K562 (cell line): ENCODE measurements around the gene FNBP1. TPM values are rescaled to one million over a fixed set of nuclear protein-coding genes. Genes with fewer than 3 reads are reported as not detected.

Source experiments
- ATAC-seq: fragments of 200-7000 bp; cut with Tn5 transposase; 3 replicates; pipeline ENCODE4 v1.9.1; 2020; ENCODE audit warnings: moderate library complexity
- BruUV-seq: library from RNA; stranded (reverse); fragments of 400-500 nt; replicated peaks from 2 replicates; lab custom pipeline; 2021; lab: Mats Ljungman, UMichigan
- CTCF ChIA-PET: fragments of 300-600 bp; formaldehyde crosslinking; extraction: SDS; loops from one replicate; lab custom pipeline; 2021; ENCODE audit warnings: low intra/inter-chr PET ratio; lab: Yijun Ruan, JAX
- POLR2A ChIA-PET: fragments of 300-600, 350-650 bp; sonication (Branson Sonifier 250); formaldehyde crosslinking; extraction: SDS; loops from one replicate; lab custom pipeline; 2021; ENCODE audit warnings: antibody characterized with exemption, inconsistent platforms; lab: Yijun Ruan, JAX
- DNase-seq, 4 experiments: peaks; one replicate each; pipeline versions ENCODE4 v3.0.0 to v3.0.0-alpha.2; 2011 to 2018; ENCODE audit warnings: low spot score in 3 of 4, mixed read lengths in 3 of 4; ENCODE audit errors: extremely low read depth in 1 of 4
- FAIRE-seq: peaks from 2 replicates; lab custom pipeline; 2011; peaks lifted over from hg19 to GRCh38; lab: Jason Lieb, UNC
- H2AFZ ChIP-seq: 2 replicates; pipeline ENCODE4 v1.6.0; 2011; ENCODE audit warnings: low read depth, low read length, control low read depth, inconsistent platforms
- H3K27ac ChIP-seq: fragments of 200-600 bp; 3 replicates; pipeline ENCODE4 v1.8.0; 2011; ENCODE audit warnings: low read depth, mild to moderate bottlenecking, control low read depth, inconsistent platforms, low read length, moderate library complexity, mixed read lengths; ENCODE audit errors: extremely low read depth
- H3K27me3 ChIP-seq, 2 experiments: fragments of 300-600 bp in 1 of 2; 2 replicates in 1 of 2; 3 replicates in 1 of 2; pipeline versions ENCODE4 v1.6.0 to v1.8.0; 2011; ENCODE audit warnings: inconsistent platforms in 2 of 2, low read length in 2 of 2, mild to moderate bottlenecking in 1 of 2, mixed read lengths in 1 of 2, moderate library complexity in 1 of 2; ENCODE audit not compliant: control insufficient read depth in 2 of 2, insufficient read depth in 2 of 2
- H3K36me3 ChIP-seq: fragments of 300-600 bp; 3 replicates; pipeline ENCODE4 v1.8.0; 2011; ENCODE audit warnings: mild to moderate bottlenecking, low read length, inconsistent platforms; ENCODE audit not compliant: control insufficient read depth, insufficient read depth
- H3K4me1 ChIP-seq, 2 experiments: fragments of 200-600 bp in 1 of 2; replicated peaks in 1 of 2; 2 replicates in 1 of 2; 3 replicates in 1 of 2; pipeline versions ENCODE4 v1.5.1 to v1.8.0; 2011; ENCODE audit warnings: inconsistent platforms in 2 of 2, low read length in 2 of 2, mild to moderate bottlenecking in 1 of 2, mixed read lengths in 1 of 2, moderate library complexity in 1 of 2; ENCODE audit not compliant: control insufficient read depth in 2 of 2, insufficient read depth in 2 of 2
- H3K4me2 ChIP-seq: 2 replicates; pipeline ENCODE4 v1.6.1; 2011; ENCODE audit warnings: low read length, control low read depth, inconsistent platforms, mixed read lengths; ENCODE audit not compliant: insufficient read depth
- H3K4me3 ChIP-seq: fragments of 200-600 bp; sonication (generic), shearing (Covaris generic); 2 replicates; pipeline ENCODE4 v1.5.1; 2016; ENCODE audit warnings: control low read depth, inconsistent platforms
- H3K79me2 ChIP-seq: fragments of 200-600 bp; 3 replicates; pipeline ENCODE4 v1.8.0; 2011; ENCODE audit warnings: low read length, inconsistent platforms; ENCODE audit not compliant: control insufficient read depth, insufficient read depth
- H3K9ac ChIP-seq, 2 experiments: 2 replicates each; pipeline versions ENCODE4 v1.6.0 to v1.6.1; 2011; ENCODE audit warnings: low read depth in 2 of 2, low read length in 2 of 2, control low read depth in 1 of 2, inconsistent platforms in 1 of 2, mild to moderate bottlenecking in 1 of 2, mixed read lengths in 1 of 2; ENCODE audit not compliant: insufficient read depth in 1 of 2
- H3K9me1 ChIP-seq: one replicate; pipeline ENCODE4 v1.6.0; 2011; ENCODE audit warnings: inconsistent platforms, mild to moderate bottlenecking, low read length, moderate library complexity; ENCODE audit not compliant: control insufficient read depth, insufficient read depth
- H3K9me3 ChIP-seq: replicated peaks from 2 replicates; pipeline ENCODE4 v1.5.1; 2011; ENCODE audit warnings: low read depth, low read length, inconsistent platforms; ENCODE audit not compliant: control insufficient read depth, insufficient read depth
- H4K20me1 ChIP-seq: replicated peaks from 2 replicates; pipeline ENCODE4 v1.6.1; 2011; ENCODE audit warnings: low read length, inconsistent platforms, mixed read lengths; ENCODE audit not compliant: control insufficient read depth, insufficient read depth
- CHD2 ChIP-seq: IDR thresholded peaks from 2 replicates; pipeline ENCODE4 v1.6.1; 2011; ENCODE audit warnings: low read depth, low read length
- KDM2B ChIP-seq: fragments of 250-450 bp; sonication (Bioruptor Pico); IDR thresholded peaks from 2 replicates; pipeline ENCODE4 v1.8.0; 2021; ENCODE audit warnings: mild to moderate bottlenecking, moderate library complexity
- NEUROD1 ChIP-seq: fragments of 150-350 bp; IDR thresholded peaks from 2 replicates; pipeline ENCODE4 v1.6.1; 2014; ENCODE audit warnings: borderline replicate concordance, low read length, low read depth; ENCODE audit not compliant: partially characterized antibody
- POLR2G ChIP-seq: fragments of 200-400 bp; formaldehyde crosslinking; IDR thresholded peaks from 2 replicates; pipeline ENCODE4 v1.6.1; 2017; ENCODE audit warnings: low read depth, mild to moderate bottlenecking, antibody characterized with exemption, low read length, moderate library complexity
- RBFOX2 ChIP-seq: fragments of 200-400 bp; formaldehyde crosslinking; IDR thresholded peaks from 2 replicates; pipeline ENCODE4 v1.6.1; 2017; ENCODE audit warnings: low read depth, mild to moderate bottlenecking, low read length, moderate library complexity
- ZNF274 ChIP-seq: IDR thresholded peaks from 2 replicates; pipeline ENCODE4 v1.6.1; 2011; ENCODE audit warnings: low read depth, mild to moderate bottlenecking, low read length, moderate library complexity, borderline replicate concordance
- WGBS: fragments of 100-300 bp; shearing (Covaris generic); methylation state at CpG from one replicate; pipeline ENCODE4 v1.1.6; 2016; ENCODE audit warnings: low coverage, mixed read lengths; ENCODE audit not compliant: insufficient coverage; ENCODE audit errors: missing lambda C conversion rate; 5-methylcytosine and 5-hydroxymethylcytosine counted together
- in situ Hi-C: fragments of 300-500 bp; cut with MboI; formaldehyde crosslinking; loops from 4 replicates; pipeline ENCODE4 v1.15.0; 2018; ENCODE audit warnings: inconsistent platforms, mixed read lengths
- intact Hi-C: fragments of 100-400 bp; cut with micrococcal nuclease; formaldehyde crosslinking; loops from 2 replicates; pipeline ENCODE4 v1.14.2; 2022
- polyA plus RNA-seq, 8 experiments: library from polyadenylated mRNA; depleted of rRNA in 4 of 8; stranded (reverse) in 5 of 8; unstranded in 3 of 8; fragments of >200 nt; fragmentation: Nextera tagmentation in 2 of 8; fragmentation: Illumina TruSeq in 1 of 8; extraction: Ambion mirVana in 2 of 8; extraction: Trizol in 1 of 8; gene quantifications; 2 replicates each; pipeline versions ENCODE4 v1.2.1 to v1.2.3, GENCODE V29; 2011 to 2014; ENCODE audit warnings: inconsistent platforms in 1 of 8, missing spikeins in 1 of 8
- total RNA-seq, 7 experiments: library from RNA; depleted of rRNA in 6 of 7; stranded (reverse); fragments of >200 nt in 6 of 7; fragmentation: Illumina TruSeq in 2 of 7; extraction: Trizol in 2 of 7; gene quantifications; 2 replicates each; pipeline versions ENCODE4 v1.2.1 to v1.2.3, GENCODE V29; 2011 to 2021; ENCODE audit warnings: low replicate concordance in 1 of 7
- TF ChIP-seq, protein P1 (sequence below), 3 experiments: IDR thresholded peaks in 2 of 3; conservative IDR thresholded peaks in 1 of 3; 2 replicates each; pipeline ENCODE4 v1.5.1; 2011 to 2012; ENCODE audit warnings: low read length in 3 of 3, mild to moderate bottlenecking in 3 of 3, control low read depth in 2 of 3, improper control_type of control experiment in 1 of 3, inconsistent platforms in 1 of 3, low read depth in 1 of 3, mixed read lengths in 1 of 3, moderate library complexity in 1 of 3; ENCODE audit not compliant: insufficient read depth in 2 of 3

The FNBP1 gene
- total and polyA plus RNA-seq, 9 of the 15 experiments (the other 6 are each of a cell fraction or from before 2014, with no cell fraction given) = 1.8 to 14.9 (median 7.6) TPM

GRCh38 chr9:129876815-129877214, 166.2 kb downstream of the FNBP1 start:
- H3K27me3 ChIP-seq = no peaks in the 10 kb centered on the region; a peak in 1 of 5 replicates
- H4K20me1 ChIP-seq = no peaks in the 10 kb centered on the region
- FAIRE-seq = no peak
- H3K27ac ChIP-seq = no peak overlapping the region; the same call in 2 of the 3 replicates
- H3K4me1 ChIP-seq = peaks cover 0 to 38% of the 10 kb centered on the region in 2 experiments
- peaks cover 25% of the 10 kb centered on the region for H3K79me2 ChIP-seq
- ChIA-PET POLR2A (interaction anchor here (0.9 to 2.0 kb wide), 4 partner anchors 8 to 16 kb away, joined by 3 to 5 read pairs (median 4); no protein-coding TSS in a partner anchor), CTCF (no interaction called here)
- no peak overlapping the region for H3K4me2 ChIP-seq
- no peaks in the 10 kb centered on the region for H3K9me1 ChIP-seq
- DNase-seq = no peak
- no peak for TF ChIP-seq KDM2B
- intact Hi-C loops (no loop called here), in situ Hi-C loops (no loop called here)
- H2AFZ ChIP-seq = no peak overlapping the region
- peaks cover 64% of the 10 kb centered on the region for H3K36me3 ChIP-seq
- H3K9me3 ChIP-seq = no peaks in the 10 kb centered on the region
- WGBS = 89% methylated on average over 7 of the region's 7 CpGs
- H3K9ac ChIP-seq = peak overlapping the region in 1 of 2 experiments; percentile 66; a peak in 1 of 4 replicates
- no TSS peak for BruUV-seq
- ATAC-seq = no peak
- H3K4me3 ChIP-seq = no peak overlapping the region

- Histone ChIP-seq H3K4me3 (no peak overlapping the region), H3K4me2 (no peak overlapping the region), H4K20me1 (no peaks in the 10 kb centered on the region), H3K9ac (peak overlapping the region in 1 of 2 experiments; percentile 9; a peak in 1 of 4 replicates), H3K36me3 (peaks cover 62% of the 10 kb centered on the region), H3K27me3 (no peaks in the 10 kb centered on the region; a peak in 1 of 5 replicates), H3K79me2 (peaks cover 17% of the 10 kb centered on the region), H3K4me1 (peaks cover 0 to 38% of the 10 kb centered on the region in 2 experiments; a peak in 4 of 5 replicates), H2AFZ (no peak overlapping the region), H3K9me1 (no peaks in the 10 kb centered on the region), H3K27ac (no peak overlapping the region; the same call in 2 of the 3 replicates), H3K9me3 (no peaks in the 10 kb centered on the region)
- WGBS = 95% methylated on average over 26 of the region's 27 CpGs
- intact Hi-C loops = no loop called here
- no peak for ATAC-seq
- TF ChIP-seq ZNF274 = no peak
- TF ChIP-seq CHD2 = no peak
- peak; percentile 56 for TF ChIP-seq POLR2G
- peak; percentile 16; the same call in 1 of the 2 replicates for TF ChIP-seq RBFOX2
- TF ChIP-seq, protein P1, sequence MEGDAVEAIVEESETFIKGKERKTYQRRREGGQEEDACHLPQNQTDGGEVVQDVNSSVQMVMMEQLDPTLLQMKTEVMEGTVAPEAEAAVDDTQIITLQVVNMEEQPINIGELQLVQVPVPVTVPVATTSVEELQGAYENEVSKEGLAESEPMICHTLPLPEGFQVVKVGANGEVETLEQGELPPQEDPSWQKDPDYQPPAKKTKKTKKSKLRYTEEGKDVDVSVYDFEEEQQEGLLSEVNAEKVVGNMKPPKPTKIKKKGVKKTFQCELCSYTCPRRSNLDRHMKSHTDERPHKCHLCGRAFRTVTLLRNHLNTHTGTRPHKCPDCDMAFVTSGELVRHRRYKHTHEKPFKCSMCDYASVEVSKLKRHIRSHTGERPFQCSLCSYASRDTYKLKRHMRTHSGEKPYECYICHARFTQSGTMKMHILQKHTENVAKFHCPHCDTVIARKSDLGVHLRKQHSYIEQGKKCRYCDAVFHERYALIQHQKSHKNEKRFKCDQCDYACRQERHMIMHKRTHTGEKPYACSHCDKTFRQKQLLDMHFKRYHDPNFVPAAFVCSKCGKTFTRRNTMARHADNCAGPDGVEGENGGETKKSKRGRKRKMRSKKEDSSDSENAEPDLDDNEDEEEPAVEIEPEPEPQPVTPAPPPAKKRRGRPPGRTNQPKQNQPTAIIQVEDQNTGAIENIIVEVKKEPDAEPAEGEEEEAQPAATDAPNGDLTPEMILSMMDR (IDR thresholded peaks at IDR 0.05 in 2 of 3, conservative IDR thresholded peaks at IDR 0.05 in 1 of 3; ENCODE audit: insufficient read depth in 2 of 3, low read depth in 1 of 3, low read length in 3 of 3) = 0 out of 6 replicates have a peak, but pooled peaks of 1 of the 3 experiments have one; percentile 10
- TF ChIP-seq NEUROD1 = no peak
- no peak for FAIRE-seq
- BruUV-seq = no TSS peak
- no peak for DNase-seq
- ChIA-PET CTCF (no interaction called here), POLR2A (interaction anchor here (0.9 to 2.0 kb wide), 3 partner anchors 11 to 13 kb away, joined by 5 to 7 read pairs (median 5); no protein-coding TSS in a partner anchor)
- in situ Hi-C loops = no loop called here
Observed at GRCh38 chr9:129875687-129876395, 167.1 kb downstream of the FNBP1 start.
